Renal pelvis (tissue), 4 donors: Measurements from ENCODE around the gene PDE7B. TPM values are rescaled to one million over a fixed set of nuclear protein-coding genes. Genes with fewer than 3 reads are reported as not detected.
"Not testable (repeated sequence)": the region's sequence is repeated elsewhere in the genome, so short reads cannot be mapped to it uniquely, and the experiment has no call there.

Experiments used
- DNase-seq: peaks from one replicate; pipeline ENCODE4 v3.0.0-alpha.2; 2013
- polyA plus RNA-seq, 3 donors: library from polyadenylated mRNA; unstranded; fragments of 120-200 nt; gene quantifications; one replicate each; pipeline ENCODE4 v1.2.1, GENCODE V29; 2013; ENCODE audit not compliant: insufficient read length in 3 of 3

Gene PDE7B
- polyA plus RNA-seq, 3 donors = 6.1 to 9.8 (median 8.1) TPM

DNA sequence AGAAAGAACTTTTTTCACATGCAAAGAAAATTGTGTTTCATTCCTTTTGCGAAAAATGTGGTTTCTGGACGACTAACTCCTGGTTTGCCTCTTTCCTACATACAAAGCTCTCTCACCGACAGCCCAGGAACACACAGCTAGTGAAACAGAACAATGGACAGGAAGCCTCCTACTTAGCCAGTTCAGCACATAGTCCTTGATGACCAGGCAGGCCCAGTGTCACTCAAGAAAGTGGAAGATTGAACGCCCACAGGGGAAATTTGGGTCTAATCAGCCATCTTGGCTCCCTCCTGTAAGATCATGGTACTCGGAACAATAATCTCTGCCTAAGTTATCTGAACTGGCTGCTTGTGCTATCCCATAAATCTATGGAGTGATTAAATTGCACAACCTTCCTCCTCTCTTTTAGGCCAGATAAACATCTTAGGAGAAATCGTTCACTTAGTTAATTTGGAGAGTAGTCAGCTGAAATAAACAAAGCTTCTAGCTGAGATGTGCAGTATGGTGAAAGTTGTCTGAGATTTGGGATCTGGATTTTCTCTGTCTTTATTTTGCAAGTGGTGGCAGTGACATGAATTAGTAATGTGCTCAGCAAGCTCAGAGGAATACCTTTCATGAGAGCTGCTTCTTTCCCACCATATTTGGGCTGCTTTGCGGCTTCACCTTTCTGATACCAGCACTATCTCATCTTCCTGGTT is 251.6 kb downstream of the PDE7B start:
- no peak for DNase-seq

GRCh38 chr6:136103763-136104311 is 252.3 kb downstream of the PDE7B start:
- peak; percentile 34 for DNase-seq

DNA sequence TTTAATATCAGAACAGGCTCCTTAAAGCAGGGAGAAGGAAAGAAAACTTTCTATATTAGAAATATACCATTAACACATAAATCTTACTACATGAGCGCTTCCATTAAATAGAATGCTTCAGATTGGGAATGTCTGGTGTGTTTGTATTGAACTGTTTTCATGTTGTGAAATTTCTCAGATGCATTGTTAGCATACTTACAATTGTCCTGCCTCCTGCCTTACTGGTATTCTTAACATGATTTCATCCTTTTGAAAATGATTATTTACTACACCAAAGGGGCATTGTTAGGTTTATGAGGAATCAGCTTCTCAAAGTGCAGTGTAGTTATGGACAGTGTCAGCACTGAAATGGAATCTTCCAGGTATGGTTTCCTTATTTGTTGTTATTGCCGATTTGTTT is 253.1 kb downstream of the PDE7B start:
- no peak for DNase-seq

DNA sequence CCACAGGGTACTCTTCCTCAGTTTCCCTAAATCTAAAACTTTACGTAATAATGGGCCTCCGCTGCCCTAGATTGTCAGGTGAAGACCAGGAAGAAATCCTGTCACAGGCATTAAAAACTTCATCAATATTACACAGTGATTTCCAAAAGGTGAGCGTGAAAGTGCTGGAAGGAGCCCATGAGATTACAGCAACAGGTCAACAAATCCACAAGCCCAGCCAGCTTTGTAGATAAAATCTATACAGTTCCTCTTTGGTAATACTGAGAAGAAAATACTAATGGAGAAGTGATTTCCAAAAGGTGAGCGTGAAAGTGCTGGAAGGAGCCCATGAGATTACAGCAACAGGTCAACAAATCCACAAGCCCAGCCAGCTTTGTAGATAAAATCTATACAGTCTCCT is 254.3 kb downstream of the PDE7B start:
- not testable (repeated sequence) for DNase-seq

DNA sequence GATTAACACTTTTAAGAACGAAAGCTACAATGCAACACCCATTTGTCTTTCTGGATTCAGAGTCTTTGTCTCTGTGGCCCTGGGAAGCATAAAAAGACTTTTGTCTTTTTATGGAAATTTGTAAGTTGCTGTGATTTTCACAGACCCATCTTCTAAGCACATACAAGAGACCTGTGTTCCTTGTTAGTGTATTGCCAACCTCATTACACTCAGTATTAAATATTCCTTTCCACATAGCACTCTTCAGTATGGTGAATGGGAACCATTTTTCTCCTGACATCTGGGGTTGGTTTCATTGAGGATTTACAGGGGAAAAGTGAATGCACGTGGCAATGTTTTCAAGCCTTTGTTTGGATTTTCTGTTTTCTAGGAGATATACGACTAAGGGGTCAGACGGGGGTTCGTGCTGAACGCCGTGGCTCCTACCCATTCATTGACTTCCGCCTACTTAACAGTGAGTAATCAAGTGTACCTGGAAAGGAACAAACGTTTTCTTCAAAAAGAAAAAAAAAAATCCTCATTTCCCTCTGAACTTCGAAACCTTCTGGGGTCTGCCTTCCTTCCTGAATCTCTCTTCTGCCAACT is 257.0 kb downstream of the PDE7B start:
- no peak for DNase-seq

- no peak for DNase-seq
Measured at GRCh38 chr6:136111831-136112230, 260.3 kb downstream of the PDE7B start.

GRCh38 chr6:136112262-136112661 is 260.8 kb downstream of the PDE7B start:
- DNase-seq = no peak

DNA sequence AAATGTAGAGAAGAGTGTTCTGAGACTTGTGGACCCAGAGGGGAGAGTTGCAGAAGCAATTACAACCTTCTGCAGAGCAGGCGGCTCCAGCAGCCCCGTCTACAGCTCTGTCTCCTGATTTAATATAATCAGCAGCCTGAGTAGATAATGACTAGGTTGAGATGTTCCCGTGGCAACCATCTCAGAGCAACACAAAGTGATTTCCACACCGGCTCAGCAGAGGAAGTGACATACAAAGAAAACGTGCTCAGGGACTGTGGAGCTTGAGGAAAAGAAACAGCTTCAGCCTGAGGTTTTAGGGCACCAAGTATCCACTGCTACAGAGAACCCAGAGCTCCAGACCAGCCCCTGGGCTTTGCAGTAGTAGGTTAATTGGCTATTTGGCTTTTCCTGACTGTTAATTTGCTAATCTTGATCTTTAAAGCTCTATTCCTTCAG is 262.3 kb downstream of the PDE7B start:
- DNase-seq = peak; percentile 62

GRCh38 chr6:136114661-136115060 is 263.2 kb downstream of the PDE7B start:
- no peak for DNase-seq

DNA sequence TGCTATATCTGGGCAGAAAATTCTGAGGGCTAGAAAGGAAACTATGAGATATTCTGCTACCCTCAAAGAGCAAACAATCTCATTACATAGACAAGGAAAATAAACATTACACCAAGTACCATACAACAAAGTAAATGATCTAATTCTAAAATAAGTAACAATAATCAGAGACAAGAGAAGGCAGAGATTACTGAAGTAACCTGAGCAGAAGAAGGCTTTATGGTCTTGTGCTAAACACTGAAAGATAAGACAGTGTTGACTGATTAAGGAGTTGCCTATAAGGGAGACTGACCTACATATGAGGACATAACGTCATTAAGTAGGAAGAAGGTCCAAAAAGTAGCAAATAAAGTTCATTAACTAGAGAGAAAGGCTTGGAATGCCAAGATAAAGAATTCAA is 264.4 kb downstream of the PDE7B start:
- no peak for DNase-seq

DNA sequence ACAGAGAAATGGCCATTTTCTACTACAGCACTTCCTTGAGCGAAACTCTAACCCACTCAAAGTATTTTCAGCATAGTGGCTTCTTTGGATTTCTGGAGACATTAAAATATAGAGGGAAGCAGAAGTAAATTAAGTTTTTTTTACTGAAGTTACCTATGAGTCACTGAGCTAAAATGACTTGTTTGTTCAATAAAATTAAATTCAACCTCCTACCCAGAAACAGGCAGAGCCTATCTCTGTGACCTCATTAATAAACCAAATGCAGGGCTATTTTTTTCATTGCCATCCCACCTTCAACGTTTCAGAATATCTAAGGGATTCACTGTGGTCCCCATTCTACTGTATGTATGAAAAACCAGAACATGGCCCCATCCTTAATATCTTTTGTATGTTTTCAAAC is 265.6 kb downstream of the PDE7B start:
- no peak for DNase-seq

DNA sequence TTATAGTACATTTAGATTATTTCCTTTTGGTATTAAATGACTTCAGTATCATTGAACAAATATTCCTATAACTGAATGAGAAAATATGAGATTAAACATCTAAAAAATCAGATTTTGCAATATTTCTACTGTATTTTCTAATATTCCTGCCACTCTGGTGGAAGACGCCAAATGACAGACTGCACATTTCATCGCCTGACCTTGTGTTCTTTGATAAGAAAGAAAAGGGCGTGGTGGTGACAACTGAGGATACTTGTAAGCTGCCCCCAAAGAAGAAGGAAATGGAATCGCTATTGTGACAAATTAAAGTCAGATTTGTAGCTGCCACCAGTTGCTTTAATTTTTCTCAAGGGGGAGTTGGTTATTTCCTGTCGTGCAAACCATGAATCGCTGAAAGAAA is 267.3 kb downstream of the PDE7B start:
- no peak for DNase-seq

DNA sequence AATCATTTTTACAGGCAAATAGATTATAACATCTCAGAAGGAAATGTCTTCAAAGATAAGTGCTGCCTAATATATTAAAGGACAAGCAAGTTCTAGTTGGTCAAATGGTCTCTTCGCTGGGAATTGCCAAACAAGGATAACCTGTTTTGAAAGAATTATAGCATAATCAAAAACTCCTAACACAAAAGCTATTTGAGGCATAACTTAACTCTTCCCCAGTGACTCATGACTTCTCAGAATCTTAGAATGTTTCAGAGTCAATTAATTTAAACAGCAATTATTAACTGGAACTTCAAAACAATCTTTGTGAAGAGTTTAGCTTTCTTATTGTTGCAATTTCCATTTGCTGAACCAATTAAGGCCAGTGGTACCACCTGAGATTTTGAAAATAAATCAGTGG is 272.0 kb downstream of the PDE7B start:
- no peak for DNase-seq

DNA sequence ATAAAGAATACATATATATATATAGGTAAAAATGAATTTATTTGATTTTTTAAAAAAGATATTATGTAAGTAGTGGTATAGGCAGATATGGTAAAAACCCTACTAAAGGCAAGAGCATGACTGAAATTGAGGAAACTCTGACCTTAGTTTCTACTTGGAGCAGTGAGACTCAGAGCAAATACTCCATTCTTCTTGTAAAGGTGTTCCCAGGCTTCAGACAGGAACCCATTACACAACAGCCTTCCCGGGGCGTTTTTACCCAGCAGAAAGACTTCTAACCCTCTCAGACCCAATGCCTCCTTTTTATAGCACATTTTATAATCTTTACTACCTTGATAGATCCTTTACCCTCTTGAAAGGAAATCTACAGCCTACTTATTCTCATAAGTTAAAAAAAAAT is 274.1 kb downstream of the PDE7B start:
- DNase-seq = no peak

DNA sequence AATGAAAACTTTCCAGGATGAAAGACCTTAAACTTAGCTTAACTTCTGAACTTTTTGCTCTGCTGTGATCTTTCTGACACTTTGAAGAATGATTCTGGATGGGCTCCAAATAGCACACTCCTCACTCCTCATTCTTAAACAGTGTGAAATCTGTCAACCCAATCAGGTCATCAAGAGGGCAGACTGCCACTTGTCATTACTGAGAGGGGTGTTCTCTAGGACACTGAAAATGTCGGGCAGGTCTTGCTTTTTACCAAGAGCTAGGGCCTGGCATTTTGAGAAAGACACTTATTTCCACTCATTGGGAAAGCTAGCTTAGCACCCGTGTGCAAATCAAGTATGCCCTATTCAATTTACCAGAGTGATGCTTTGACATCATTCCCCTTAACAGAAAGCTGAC is 276.4 kb downstream of the PDE7B start:
- DNase-seq = peak; percentile 57

DNA sequence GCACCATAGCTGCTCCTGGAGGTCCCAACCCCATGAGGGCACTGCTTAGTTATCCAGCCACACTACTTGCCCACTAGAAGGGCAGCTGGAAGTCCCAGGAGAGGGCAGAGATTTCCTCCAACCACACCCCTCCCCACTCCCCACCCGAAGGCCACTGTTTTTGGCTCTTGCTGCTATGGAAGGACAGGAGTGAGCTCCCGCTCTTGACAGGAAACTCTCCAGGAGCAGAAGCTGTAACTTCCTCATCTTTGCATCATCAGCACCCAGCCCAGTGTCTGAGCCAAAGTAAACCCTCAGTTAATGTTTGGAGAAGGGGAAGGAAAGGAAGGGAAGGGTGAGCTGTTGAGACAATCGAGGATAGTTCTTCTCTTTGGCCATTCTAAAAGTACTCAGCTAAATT is 277.9 kb downstream of the PDE7B start:
- DNase-seq = no peak

DNA sequence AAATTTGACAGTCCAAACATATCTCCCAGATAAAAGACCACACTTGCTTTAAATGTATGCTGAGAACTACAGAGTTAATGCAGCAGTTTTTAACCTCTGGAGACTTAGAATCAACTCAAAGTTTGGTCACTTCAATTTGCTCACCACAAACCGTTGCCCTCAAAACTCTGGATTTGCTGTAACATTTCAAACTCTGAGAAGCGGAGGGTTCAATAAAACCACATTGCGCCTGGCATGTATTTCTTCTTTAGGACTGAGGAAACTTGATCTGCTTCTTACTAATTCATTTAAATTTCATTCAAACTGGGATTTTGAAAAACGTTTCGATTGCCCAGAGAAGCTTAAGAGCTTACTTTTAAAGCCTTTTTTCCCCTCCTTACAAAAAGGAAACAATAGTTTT is 282.8 kb downstream of the PDE7B start:
- no peak for DNase-seq

GRCh38 chr6:136134751-136135150 is 283.2 kb downstream of the PDE7B start:
- DNase-seq = no peak

DNA sequence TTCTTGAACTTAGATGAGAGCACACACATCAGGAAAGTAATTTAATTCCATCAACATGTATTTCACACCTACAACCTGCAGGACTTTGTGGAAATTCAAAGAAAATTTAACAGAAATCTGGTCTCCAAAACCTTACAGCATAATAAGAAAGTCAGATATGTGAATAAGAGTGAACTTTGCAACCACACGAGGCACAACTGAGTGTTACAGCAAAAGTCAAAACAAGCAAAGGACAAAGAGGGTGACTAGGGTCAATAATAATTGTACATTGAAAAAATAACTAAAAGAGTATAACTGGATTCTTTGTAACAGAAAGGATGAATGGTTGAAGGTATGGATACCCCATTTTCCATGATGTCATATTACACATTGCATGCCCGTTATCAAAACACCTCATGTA is 284.8 kb downstream of the PDE7B start:
- DNase-seq = no peak

DNA sequence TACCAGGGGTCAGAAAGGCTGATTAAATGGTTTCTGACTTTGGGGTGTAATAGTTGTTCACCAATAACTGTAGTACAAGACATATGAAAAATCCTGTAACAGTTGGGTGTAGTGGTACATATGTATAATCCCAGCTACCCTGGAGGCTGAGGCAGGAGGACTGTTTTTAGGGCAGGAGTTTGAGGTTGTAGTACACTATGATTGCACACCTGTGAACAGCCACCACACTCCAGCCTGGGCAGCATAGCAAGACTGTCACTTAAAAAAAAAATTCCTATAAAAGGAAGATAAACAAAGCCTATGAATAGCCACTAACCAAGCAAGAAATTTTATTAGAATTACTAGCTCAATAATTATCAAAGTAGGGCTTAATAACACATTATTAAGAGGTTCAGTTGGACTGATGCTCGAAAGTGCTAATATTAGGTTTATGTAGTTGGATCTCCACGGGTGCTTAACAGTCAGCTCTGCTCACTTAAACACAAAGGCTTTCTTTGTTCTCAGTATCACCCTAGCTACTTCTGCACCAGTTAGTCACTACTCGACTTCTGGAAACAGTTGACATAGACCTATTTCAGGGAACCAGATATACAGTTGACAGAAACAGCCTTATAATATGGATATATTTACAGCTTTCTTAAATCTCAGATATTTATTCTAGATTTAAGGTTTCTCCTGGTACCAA is 285.6 kb downstream of the PDE7B start:
- no peak for DNase-seq

GRCh38 chr6:136137739-136138402 is 286.4 kb downstream of the PDE7B start:
- no peak for DNase-seq

GRCh38 chr6:136139111-136139510 is 287.6 kb downstream of the PDE7B start:
- not testable (repeated sequence) for DNase-seq
